Keratinocyte (primary cell): ENCODE measurements around the gene TELO2. TPM values are rescaled to one million over a fixed set of nuclear protein-coding genes. Genes with fewer than 3 reads are reported as not detected.

Experiments used
- DNase-seq: peaks from one replicate; pipeline ENCODE4 v3.0.0-alpha.2; 2011; ENCODE audit warnings: low read depth, missing footprints, low spot score
- FAIRE-seq: peaks from 2 replicates; lab custom pipeline; 2011; peaks lifted over from hg19 to GRCh38; lab: Jason Lieb, UNC
- H2AFZ ChIP-seq: 2 replicates; pipeline ENCODE4 v1.6.0; 2012; ENCODE audit warnings: low read length, control low read depth, inconsistent platforms; ENCODE audit not compliant: control insufficient read depth
- H3K27ac ChIP-seq: 2 replicates; pipeline ENCODE4 v1.5.1; 2011; ENCODE audit warnings: low read length; ENCODE audit not compliant: control insufficient read depth, insufficient read depth
- H3K27me3 ChIP-seq: 3 replicates; pipeline ENCODE4 v1.6.0; 2011; ENCODE audit warnings: low read length; ENCODE audit not compliant: control insufficient read depth, insufficient read depth; ENCODE audit errors: extremely low read depth
- H3K36me3 ChIP-seq, 2 experiments: 2 replicates in 1 of 2; 3 replicates in 1 of 2; pipeline ENCODE4 v1.5.1; 2011; ENCODE audit warnings: low read length in 2 of 2, mild to moderate bottlenecking in 1 of 2; ENCODE audit not compliant: control insufficient read depth in 2 of 2, insufficient read depth in 2 of 2; ENCODE audit errors: extremely low read depth in 1 of 2
- H3K4me1 ChIP-seq: 3 replicates; pipeline ENCODE4 v1.5.1; 2011; ENCODE audit warnings: low read length; ENCODE audit not compliant: control insufficient read depth, insufficient read depth; ENCODE audit errors: extremely low read depth
- H3K4me2 ChIP-seq: 3 replicates; pipeline ENCODE4 v1.6.0; 2011; ENCODE audit warnings: low read depth, low read length; ENCODE audit not compliant: control insufficient read depth, insufficient read depth; ENCODE audit errors: extremely low read depth
- H3K4me3 ChIP-seq, 3 experiments: fragments of 200-600 bp in 1 of 3; sonication (generic) in 1 of 3; 2 replicates in 2 of 3; 3 replicates in 1 of 3; pipeline ENCODE4 v1.5.1; 2011 to 2016; ENCODE audit warnings: low read length in 3 of 3, mild to moderate bottlenecking in 3 of 3, control low read depth in 2 of 3, inconsistent platforms in 1 of 3, low read depth in 1 of 3, mixed read lengths in 1 of 3, mixed run types in 1 of 3, moderate library complexity in 1 of 3; ENCODE audit not compliant: control insufficient read depth in 2 of 3, insufficient read depth in 2 of 3; ENCODE audit errors: extremely low read depth in 1 of 3
- H3K79me2 ChIP-seq: 2 replicates; pipeline ENCODE4 v1.6.0; 2012; ENCODE audit warnings: low read length; ENCODE audit not compliant: control insufficient read depth, insufficient read depth
- H3K9ac ChIP-seq: 3 replicates; pipeline ENCODE4 v1.6.0; 2011; ENCODE audit warnings: low read length; ENCODE audit not compliant: control insufficient read depth, insufficient read depth; ENCODE audit errors: extremely low read depth
- H3K9me1 ChIP-seq: 3 replicates; pipeline ENCODE4 v1.6.0; 2011; ENCODE audit warnings: low read length; ENCODE audit not compliant: control insufficient read depth, insufficient read depth; ENCODE audit errors: extremely low read depth
- H3K9me3 ChIP-seq: 2 replicates; pipeline ENCODE4 v1.5.1; 2012; ENCODE audit warnings: low read depth, low read length; ENCODE audit not compliant: control insufficient read depth
- H4K20me1 ChIP-seq: 3 replicates; pipeline ENCODE4 v1.6.0; 2011; ENCODE audit warnings: low read length; ENCODE audit not compliant: control insufficient read depth, insufficient read depth; ENCODE audit errors: extremely low read depth
- EZH2 ChIP-seq: IDR thresholded peaks from one replicate; pipeline ENCODE4 v1.6.1; 2012; ENCODE audit warnings: inconsistent platforms, mild to moderate bottlenecking, low read length, moderate library complexity
- dilution Hi-C: fragments of 300-500 bp; cut with MboI; formaldehyde crosslinking; loops from one replicate; pipeline ENCODE4 v1.7.0; 2020; ENCODE audit warnings: low sequenced_read_pairs; ENCODE audit not compliant: extremely low pct_ligation_motif_present
- polyA plus RNA-seq, 5 experiments: library from polyadenylated mRNA; depleted of rRNA in 3 of 5; stranded (reverse) in 3 of 5; stranded (forward) in 1 of 5; unstranded in 1 of 5; fragments of >200 nt; gene quantifications; 1 replicate in 1 of 5; 2 replicates in 3 of 5; 3 replicates in 1 of 5; pipeline versions ENCODE4 v1.2.1 to v1.2.3, GENCODE V29; 2011 to 2012; ENCODE audit warnings: missing spikeins in 2 of 5, low read depth in 1 of 5, low replicate concordance in 1 of 5
- TF ChIP-seq, protein P1 (sequence below), 3 experiments: IDR thresholded peaks in 1 of 3; conservative IDR thresholded peaks in 1 of 3; optimal IDR thresholded peaks in 1 of 3; 2 replicates in 2 of 3; 3 replicates in 1 of 3; pipeline versions ENCODE3 to v1.5.1; 2011; ENCODE audit warnings: low read length in 3 of 3, mild to moderate bottlenecking in 3 of 3, moderate library complexity in 2 of 3, control low read depth in 1 of 3, inconsistent platforms in 1 of 3; ENCODE audit not compliant: insufficient read depth in 2 of 3; ENCODE audit errors: extremely low read depth in 1 of 3

The TELO2 gene
- polyA plus RNA-seq, 1 donor (not counting 4 experiments of a cell fraction or from before 2014, with no cell fraction given), result 7.9 TPM

DNA sequence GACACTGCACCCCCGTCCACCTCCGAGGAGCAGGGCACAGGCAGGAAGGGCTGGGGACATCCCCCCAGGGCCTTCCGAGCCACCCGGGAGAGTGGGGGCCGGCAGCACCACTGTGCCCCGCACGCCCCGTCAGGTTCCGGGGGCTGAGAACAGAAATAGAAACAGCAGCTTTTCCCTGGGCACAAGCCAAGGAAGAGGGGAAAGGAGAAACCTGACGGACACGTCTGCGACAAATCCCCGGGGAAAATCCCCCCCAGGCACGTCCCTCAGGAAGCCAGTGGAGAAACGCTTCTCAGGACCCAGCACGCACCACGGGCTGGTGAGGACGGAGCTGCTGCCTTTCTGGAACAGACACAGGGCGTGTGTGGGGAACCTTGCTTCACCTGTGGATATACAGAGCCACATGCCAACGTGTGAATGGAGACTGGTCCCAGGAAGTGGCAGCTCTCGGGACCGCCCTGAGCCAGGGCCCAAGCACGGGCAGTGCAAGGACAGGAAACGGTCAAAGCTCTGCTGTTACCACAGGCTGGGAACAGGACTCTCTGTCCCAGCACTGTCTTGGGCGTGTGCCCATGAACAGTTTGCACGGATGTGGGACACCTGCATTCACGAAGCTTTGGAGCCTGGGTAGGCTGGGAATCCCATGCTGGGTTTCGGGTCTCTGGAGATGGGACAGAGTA is 39.1 kb downstream of the TELO2 start:
- dilution Hi-C loops, result no loop called here
- peaks cover 0 to 7% of the 10 kb centered on the region in 2 experiments for H3K36me3 ChIP-seq
- FAIRE-seq, result peak; percentile 36
- peak overlapping the region; percentile 56 for H3K4me2 ChIP-seq
- no peaks in the 10 kb centered on the region for H4K20me1 ChIP-seq
- peak overlapping the region; percentile 8 for H3K27ac ChIP-seq
- peaks cover 49% of the 10 kb centered on the region for H3K4me1 ChIP-seq
- no peak overlapping the region for H3K9ac ChIP-seq
- H3K27me3 ChIP-seq, result peaks cover 6% of the 10 kb centered on the region
- no peaks in the 10 kb centered on the region for H3K9me1 ChIP-seq
- no peak for DNase-seq
- TF ChIP-seq, protein P1, sequence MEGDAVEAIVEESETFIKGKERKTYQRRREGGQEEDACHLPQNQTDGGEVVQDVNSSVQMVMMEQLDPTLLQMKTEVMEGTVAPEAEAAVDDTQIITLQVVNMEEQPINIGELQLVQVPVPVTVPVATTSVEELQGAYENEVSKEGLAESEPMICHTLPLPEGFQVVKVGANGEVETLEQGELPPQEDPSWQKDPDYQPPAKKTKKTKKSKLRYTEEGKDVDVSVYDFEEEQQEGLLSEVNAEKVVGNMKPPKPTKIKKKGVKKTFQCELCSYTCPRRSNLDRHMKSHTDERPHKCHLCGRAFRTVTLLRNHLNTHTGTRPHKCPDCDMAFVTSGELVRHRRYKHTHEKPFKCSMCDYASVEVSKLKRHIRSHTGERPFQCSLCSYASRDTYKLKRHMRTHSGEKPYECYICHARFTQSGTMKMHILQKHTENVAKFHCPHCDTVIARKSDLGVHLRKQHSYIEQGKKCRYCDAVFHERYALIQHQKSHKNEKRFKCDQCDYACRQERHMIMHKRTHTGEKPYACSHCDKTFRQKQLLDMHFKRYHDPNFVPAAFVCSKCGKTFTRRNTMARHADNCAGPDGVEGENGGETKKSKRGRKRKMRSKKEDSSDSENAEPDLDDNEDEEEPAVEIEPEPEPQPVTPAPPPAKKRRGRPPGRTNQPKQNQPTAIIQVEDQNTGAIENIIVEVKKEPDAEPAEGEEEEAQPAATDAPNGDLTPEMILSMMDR (optimal IDR thresholded peaks at IDR 0.05 in 1 of 3, IDR thresholded peaks at IDR 0.05 in 1 of 3, conservative IDR thresholded peaks at IDR 0.05 in 1 of 3; ENCODE audit: extremely low read depth in 1 of 3, insufficient read depth in 2 of 3, low read length in 3 of 3), result no peak
- TF ChIP-seq EZH2, result no peak
- peak overlapping the region; percentile 79 for H2AFZ ChIP-seq
- H3K4me3 ChIP-seq, result peak overlapping the region in 1 of 3 experiments; percentile 26
- no peaks in the 10 kb centered on the region for H3K9me3 ChIP-seq
- H3K79me2 ChIP-seq, result no peaks in the 10 kb centered on the region

DNA sequence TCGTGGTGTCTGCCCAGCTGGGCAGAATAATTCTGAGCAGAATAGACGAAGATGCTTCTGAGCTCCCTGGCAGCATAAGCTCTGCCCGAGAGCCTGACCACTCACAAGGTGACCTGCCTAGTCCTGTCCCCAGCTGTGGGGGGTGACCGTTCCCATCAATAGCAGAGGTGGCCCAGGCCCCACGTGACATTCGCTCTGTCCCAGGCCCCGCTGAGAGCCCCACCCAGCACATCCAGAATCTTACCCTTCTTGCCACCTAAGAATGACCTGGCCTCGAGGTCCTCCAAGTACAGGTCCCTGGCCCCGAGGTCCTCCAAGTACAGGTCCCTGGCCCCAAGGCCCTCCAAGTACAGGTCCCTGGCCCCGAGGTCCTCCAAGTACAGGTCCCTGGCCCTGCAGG is 39.6 kb downstream of the TELO2 start:
- H3K9me3 ChIP-seq, result no peaks in the 10 kb centered on the region
- peaks cover 6% of the 10 kb centered on the region for H3K27me3 ChIP-seq
- no peak overlapping the region for H2AFZ ChIP-seq
- dilution Hi-C loops, result no loop called here
- DNase-seq, result no peak
- no peaks in the 10 kb centered on the region for H3K9me1 ChIP-seq
- H3K9ac ChIP-seq, result no peak overlapping the region
- FAIRE-seq, result no peak
- H3K4me2 ChIP-seq, result peak overlapping the region; percentile 3
- H3K36me3 ChIP-seq, result peaks cover 0 to 7% of the 10 kb centered on the region in 2 experiments
- no peaks in the 10 kb centered on the region for H4K20me1 ChIP-seq
- H3K4me3 ChIP-seq, result no peak overlapping the region
- H3K79me2 ChIP-seq, result no peaks in the 10 kb centered on the region
- H3K27ac ChIP-seq, result no peak overlapping the region
- H3K4me1 ChIP-seq, result peaks cover 49% of the 10 kb centered on the region
- no peak for TF ChIP-seq EZH2
- TF ChIP-seq, protein P1 (optimal IDR thresholded peaks at IDR 0.05 in 1 of 3, IDR thresholded peaks at IDR 0.05 in 1 of 3, conservative IDR thresholded peaks at IDR 0.05 in 1 of 3; ENCODE audit: extremely low read depth in 1 of 3, insufficient read depth in 2 of 3, low read length in 3 of 3), result no peak
